ENCODE data around the gene DAB1. TPM values are rescaled to one million over a fixed set of nuclear protein-coding genes. Genes with fewer than 3 reads are reported as not detected.

The DAB1 gene
- total RNA-seq, 1 experiment from 2014 or later = not detected

DNA sequence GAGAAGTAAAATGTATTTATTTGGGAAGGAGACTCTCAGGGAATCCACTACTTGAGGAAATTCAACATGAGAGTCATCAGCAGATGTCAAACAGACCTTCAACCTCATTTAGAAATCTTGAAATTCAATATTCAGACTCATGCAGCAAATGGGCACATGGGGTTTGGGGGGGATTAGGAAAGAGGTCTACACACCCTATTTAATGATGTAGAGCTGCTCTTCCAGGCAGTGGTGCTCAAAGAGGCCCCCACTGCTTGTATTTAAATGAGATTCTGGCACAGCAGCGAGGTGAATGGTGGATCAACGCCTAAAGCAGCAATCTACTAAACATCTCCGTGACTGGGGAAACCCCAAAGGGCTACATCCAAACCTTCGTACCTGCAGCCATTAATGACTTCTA is 244.9 kb downstream of the DAB1 start:
- no peak overlapping the region for H3K9ac ChIP-seq (ENCODE audit: low read length)
- no peak overlapping the region for H3K4me3 ChIP-seq (replicated peaks in 1 of 2; ENCODE audit: low read depth in 1 of 2, low read length in 2 of 2)
- no peak for ATAC-seq
- intact Hi-C loops (cut with micrococcal nuclease) = no loop called here
- no peaks in the 10 kb centered on the region for H3K36me3 ChIP-seq (ENCODE audit: control insufficient read depth in 1 of 2, insufficient read depth in 2 of 2, low read length in 2 of 2)
- no peaks in the 10 kb centered on the region for H3K9me2 ChIP-seq (ENCODE audit: insufficient read depth)
- no peaks in the 10 kb centered on the region for H3K9me3 ChIP-seq (ENCODE audit: control insufficient read depth in 1 of 2, insufficient read depth in 1 of 2, low read depth in 1 of 2, low read length in 2 of 2)
- 0 out of 2 replicates have a peak, but pooled peaks cover under 1% of the 10 kb centered on the region for H3K27me3 ChIP-seq (ENCODE audit: insufficient read depth, low read length)
- no peak overlapping the region for H3K4me2 ChIP-seq (ENCODE audit: low read length)
- no peaks in the 10 kb centered on the region for H3K79me2 ChIP-seq (ENCODE audit: insufficient read depth, low read length)
- BruUV-seq (replicated peaks) = no TSS peak
- no peak for DNase-seq (ENCODE audit: low read depth, low spot score)
- ChIA-PET POLR2A (no interaction called here), CTCF (no interaction called here), RAD21 (ENCODE audit: low non-redundant PET in 1 of 2, low total read pairs in 2 of 2, uncharacterized antibody in 2 of 2, unreplicated experiment in 2 of 2) (no interaction called here)
- no peaks in the 10 kb centered on the region for H3K4me1 ChIP-seq (ENCODE audit: control insufficient read depth in 1 of 2, insufficient read depth in 2 of 2, low read length in 2 of 2)
- TF ChIP-seq SP1 (IDR thresholded peaks at IDR 0.05; ENCODE audit: low read depth) (no peak), JUND (IDR thresholded peaks at IDR 0.05) (no peak), EGR1 (IDR thresholded peaks at IDR 0.05; ENCODE audit: low read depth) (no peak), YY1 (IDR thresholded peaks at IDR 0.05; ENCODE audit: extremely low read depth, insufficient replicate concordance, low read depth, low read length) (no peak), ZNF274 (IDR thresholded peaks at IDR 0.05; ENCODE audit: low read depth, low read length) (no peak), CBX3 (IDR thresholded peaks at IDR 0.05; ENCODE audit: low read depth) (no peak), SIN3A (IDR thresholded peaks at IDR 0.05; ENCODE audit: low read depth) (no peak), EZH2 (IDR thresholded peaks at IDR 0.05) (no peak), POLR2A (IDR thresholded peaks at IDR 0.05; ENCODE audit: borderline replicate concordance, extremely low read depth, insufficient read depth, insufficient read length) (no peak)
- TF ChIP-seq, protein P1, sequence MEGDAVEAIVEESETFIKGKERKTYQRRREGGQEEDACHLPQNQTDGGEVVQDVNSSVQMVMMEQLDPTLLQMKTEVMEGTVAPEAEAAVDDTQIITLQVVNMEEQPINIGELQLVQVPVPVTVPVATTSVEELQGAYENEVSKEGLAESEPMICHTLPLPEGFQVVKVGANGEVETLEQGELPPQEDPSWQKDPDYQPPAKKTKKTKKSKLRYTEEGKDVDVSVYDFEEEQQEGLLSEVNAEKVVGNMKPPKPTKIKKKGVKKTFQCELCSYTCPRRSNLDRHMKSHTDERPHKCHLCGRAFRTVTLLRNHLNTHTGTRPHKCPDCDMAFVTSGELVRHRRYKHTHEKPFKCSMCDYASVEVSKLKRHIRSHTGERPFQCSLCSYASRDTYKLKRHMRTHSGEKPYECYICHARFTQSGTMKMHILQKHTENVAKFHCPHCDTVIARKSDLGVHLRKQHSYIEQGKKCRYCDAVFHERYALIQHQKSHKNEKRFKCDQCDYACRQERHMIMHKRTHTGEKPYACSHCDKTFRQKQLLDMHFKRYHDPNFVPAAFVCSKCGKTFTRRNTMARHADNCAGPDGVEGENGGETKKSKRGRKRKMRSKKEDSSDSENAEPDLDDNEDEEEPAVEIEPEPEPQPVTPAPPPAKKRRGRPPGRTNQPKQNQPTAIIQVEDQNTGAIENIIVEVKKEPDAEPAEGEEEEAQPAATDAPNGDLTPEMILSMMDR (IDR thresholded peaks at IDR 0.05 in 2 of 3, conservative IDR thresholded peaks at IDR 0.05 in 1 of 3; ENCODE audit: borderline replicate concordance in 1 of 3, insufficient read depth in 1 of 3, low read depth in 2 of 3, low read length in 2 of 3) = no peak
- TF ChIP-seq, protein P2, sequence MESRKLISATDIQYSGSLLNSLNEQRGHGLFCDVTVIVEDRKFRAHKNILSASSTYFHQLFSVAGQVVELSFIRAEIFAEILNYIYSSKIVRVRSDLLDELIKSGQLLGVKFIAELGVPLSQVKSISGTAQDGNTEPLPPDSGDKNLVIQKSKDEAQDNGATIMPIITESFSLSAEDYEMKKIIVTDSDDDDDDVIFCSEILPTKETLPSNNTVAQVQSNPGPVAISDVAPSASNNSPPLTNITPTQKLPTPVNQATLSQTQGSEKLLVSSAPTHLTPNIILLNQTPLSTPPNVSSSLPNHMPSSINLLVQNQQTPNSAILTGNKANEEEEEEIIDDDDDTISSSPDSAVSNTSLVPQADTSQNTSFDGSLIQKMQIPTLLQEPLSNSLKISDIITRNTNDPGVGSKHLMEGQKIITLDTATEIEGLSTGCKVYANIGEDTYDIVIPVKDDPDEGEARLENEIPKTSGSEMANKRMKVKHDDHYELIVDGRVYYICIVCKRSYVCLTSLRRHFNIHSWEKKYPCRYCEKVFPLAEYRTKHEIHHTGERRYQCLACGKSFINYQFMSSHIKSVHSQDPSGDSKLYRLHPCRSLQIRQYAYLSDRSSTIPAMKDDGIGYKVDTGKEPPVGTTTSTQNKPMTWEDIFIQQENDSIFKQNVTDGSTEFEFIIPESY (IDR thresholded peaks at IDR 0.05; ENCODE audit: extremely low read depth, insufficient replicate concordance, low read length) = no peak
- TF ChIP-seq, protein P3, sequence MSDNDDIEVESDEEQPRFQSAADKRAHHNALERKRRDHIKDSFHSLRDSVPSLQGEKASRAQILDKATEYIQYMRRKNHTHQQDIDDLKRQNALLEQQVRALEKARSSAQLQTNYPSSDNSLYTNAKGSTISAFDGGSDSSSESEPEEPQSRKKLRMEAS (IDR thresholded peaks at IDR 0.05) = no peak
- TF ChIP-seq, protein P4, sequence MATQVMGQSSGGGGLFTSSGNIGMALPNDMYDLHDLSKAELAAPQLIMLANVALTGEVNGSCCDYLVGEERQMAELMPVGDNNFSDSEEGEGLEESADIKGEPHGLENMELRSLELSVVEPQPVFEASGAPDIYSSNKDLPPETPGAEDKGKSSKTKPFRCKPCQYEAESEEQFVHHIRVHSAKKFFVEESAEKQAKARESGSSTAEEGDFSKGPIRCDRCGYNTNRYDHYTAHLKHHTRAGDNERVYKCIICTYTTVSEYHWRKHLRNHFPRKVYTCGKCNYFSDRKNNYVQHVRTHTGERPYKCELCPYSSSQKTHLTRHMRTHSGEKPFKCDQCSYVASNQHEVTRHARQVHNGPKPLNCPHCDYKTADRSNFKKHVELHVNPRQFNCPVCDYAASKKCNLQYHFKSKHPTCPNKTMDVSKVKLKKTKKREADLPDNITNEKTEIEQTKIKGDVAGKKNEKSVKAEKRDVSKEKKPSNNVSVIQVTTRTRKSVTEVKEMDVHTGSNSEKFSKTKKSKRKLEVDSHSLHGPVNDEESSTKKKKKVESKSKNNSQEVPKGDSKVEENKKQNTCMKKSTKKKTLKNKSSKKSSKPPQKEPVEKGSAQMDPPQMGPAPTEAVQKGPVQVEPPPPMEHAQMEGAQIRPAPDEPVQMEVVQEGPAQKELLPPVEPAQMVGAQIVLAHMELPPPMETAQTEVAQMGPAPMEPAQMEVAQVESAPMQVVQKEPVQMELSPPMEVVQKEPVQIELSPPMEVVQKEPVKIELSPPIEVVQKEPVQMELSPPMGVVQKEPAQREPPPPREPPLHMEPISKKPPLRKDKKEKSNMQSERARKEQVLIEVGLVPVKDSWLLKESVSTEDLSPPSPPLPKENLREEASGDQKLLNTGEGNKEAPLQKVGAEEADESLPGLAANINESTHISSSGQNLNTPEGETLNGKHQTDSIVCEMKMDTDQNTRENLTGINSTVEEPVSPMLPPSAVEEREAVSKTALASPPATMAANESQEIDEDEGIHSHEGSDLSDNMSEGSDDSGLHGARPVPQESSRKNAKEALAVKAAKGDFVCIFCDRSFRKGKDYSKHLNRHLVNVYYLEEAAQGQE (IDR thresholded peaks at IDR 0.05; ENCODE audit: low read depth) = no peak
- no peak overlapping the region for H2AFZ ChIP-seq (ENCODE audit: low read depth, low read length, poor library complexity, severe bottlenecking)
- no peak overlapping the region for H3K27ac ChIP-seq (ENCODE audit: low read depth, low read length)
- H4K20me1 ChIP-seq (ENCODE audit: insufficient read depth) = no peaks in the 10 kb centered on the region

Data from HCT116 (cell line).